NK-92 treated with Interleukin-12 subunit alpha and Interleukin-12 subunit beta, amount 100 ng/mL, for 24 hours (cell line): ENCODE measurements around the gene SLC44A3.
"Not testable (repeated sequence)": the region's sequence is repeated elsewhere in the genome, so short reads cannot be mapped to it uniquely, and the experiment has no call there.

ENCODE experiments used
- DNase-seq: peaks from one replicate; lab custom pipeline; 2025; lab: John Stamatoyannopoulos, UW

Gene SLC44A3

DNA sequence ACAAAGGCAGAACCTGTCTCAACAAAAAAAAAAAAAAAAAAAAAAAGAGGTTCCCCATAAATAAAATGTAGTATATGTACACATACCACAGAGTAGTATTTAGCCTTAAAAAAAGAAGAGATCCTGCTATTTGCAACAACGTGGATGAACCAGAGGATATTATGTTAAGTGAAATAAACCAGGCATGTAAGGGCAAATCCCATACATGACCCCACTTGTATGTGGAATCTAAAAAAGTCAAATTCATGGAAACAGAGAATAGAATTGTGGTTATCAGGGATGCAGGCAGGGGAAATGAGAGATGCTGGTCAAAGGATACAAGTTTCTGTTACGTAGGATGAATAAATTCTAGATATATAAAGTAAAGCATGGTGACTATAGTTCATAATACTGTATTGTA is 16.7 kb downstream of the SLC44A3 start:
- no peak for DNase-seq

DNA sequence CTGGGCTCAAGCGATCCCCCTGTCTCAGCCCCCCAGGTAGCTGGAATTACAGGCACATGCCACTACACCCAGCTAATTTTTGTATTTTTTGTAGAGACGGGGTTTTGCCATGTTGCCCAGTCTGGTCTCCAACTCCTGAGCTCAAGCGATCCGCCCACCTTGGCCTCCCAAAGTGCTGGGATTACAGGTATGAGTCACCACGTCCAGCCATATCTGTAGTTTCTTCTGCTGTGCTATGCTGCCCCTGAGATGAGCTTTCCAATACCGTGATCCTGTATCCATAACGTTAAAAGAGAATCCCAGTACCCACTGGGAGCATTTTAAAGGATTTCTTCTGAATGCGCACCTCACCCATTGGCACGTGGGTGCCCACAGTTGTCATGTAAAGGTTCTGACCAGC is 20.2 kb downstream of the SLC44A3 start:
- DNase-seq = not testable (repeated sequence)

DNA sequence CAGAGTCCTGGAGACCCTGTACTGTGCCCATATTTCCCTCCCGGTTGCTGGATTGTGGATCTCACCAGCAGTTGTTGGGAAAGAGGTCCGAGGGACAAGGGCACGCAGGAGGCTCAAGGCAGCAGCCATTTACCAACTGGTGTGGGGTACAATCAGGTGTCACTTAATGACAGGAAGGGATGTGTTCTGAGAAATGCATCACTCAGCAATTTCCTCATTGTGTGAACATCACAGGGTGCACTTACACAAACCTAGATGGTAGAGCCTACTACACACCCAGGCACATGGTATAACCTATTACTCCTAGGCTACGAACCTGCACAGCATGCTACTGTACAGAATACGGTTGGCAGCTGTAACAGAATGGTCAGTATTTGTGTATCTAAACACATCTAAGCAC is 20.7 kb downstream of the SLC44A3 start:
- DNase-seq = no peak

GRCh38 chr1:94843430-94843829 is 23.3 kb downstream of the SLC44A3 start:
- DNase-seq = no peak

GRCh38 chr1:94843846-94844245 is 23.7 kb downstream of the SLC44A3 start:
- no peak for DNase-seq

DNA sequence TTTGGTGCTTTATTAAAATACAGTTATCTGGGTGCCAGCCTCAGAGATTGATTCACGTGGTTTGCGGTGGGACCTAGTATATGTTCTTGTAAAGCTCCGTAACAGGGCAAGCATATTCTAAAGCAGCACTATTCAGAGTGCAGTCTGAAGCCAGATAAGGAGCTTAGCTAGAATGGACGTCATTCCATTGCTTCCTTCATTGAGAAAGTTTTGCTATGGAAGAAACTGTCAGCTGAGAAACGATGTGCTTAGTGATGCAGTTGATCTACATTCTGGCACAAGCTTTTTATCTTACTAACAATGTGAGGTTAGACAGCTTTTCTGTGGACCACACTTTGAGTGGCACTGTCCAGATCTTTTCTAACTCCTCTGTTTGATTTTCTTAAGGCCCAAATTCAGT is 26.2 kb downstream of the SLC44A3 start:
- DNase-seq = no peak

GRCh38 chr1:94851571-94851970 is 31.4 kb downstream of the SLC44A3 start:
- no peak for DNase-seq

DNA sequence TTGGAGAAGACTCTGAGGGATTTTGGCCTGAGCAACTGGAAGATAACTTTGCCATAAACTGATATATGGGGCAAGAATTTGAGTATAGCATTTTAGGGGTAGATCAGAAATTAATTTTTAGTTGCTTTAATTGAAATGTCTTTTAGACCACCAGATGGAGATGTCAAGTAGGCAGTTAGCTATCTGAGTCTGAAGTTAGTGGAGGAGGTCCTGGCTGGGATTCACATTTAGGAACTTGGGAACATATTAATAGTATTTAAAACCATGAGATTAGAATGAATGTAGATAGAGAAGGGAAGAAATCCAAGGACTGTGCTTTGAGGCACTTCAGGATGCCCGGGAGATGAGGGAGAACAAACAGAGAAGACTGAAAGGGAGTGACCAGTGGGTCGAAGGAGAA is 32.6 kb downstream of the SLC44A3 start:
- no peak for DNase-seq

- peak; percentile 35 for DNase-seq
These were observed 34.5 kb downstream of the SLC44A3 start for GRCh38 chr1:94854458-94855306.

DNA sequence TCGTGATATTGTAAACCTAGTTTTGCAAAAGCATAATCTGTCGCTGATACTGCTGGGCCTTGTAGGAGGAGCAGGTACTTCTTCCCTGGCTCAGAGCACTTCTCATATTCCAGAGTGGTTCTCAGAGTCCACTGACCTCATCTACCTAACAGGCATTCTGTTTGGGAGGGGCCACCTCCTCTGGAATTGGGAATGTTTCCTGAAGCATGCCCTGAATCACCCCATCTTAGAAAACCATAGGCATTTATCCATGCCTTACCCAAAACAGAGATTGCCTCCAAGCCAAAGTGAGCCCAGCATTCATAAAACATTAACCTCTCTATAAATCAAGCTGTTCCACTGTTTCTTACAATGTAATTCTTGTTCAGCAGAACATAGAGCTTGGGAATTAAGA is 35.1 kb downstream of the SLC44A3 start:
- no peak for DNase-seq

DNA sequence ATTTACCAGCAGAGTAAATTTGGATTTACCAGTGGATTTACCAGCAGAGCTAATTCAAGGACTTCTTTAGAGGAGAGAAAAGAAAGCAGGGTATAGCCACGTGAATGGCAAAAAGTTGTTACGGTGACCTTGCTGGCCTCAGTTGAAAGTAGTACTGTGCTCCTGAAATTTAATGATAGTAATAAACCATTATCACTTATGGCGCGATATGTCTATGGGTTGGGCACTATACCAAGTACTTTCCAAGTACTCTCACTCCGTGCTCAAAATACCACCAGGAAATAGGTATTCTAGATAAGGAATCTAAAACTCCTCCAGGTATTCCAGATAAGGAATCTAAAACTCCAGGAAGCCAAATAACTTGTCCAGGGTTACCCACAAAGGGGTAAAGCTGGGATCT is 35.8 kb downstream of the SLC44A3 start:
- DNase-seq = no peak

- no peak for DNase-seq
These were observed 36.7 kb downstream of the SLC44A3 start for GRCh38 chr1:94856868-94857267.

DNA sequence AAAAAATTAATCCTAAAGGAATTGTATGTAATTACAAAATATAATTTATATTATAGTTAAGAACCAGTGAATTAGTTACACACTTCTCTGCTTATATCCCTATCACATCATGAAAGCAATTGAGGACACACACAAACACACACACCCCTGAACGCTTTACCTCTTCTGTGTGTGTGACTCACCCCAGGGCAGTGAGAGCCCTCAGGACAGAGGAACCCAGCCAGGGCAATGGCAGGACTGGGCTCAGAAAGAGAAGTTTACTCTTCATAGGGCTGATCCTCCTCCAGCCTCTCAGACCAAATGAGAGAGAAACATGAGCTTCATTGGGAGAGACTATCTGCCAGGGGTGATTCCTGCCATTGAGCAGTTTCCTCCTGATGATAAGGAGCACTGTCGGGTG is 38.1 kb downstream of the SLC44A3 start:
- DNase-seq = no peak

- DNase-seq = no peak
These were observed 39.0 kb downstream of the SLC44A3 start for GRCh38 chr1:94859174-94859573.

DNA sequence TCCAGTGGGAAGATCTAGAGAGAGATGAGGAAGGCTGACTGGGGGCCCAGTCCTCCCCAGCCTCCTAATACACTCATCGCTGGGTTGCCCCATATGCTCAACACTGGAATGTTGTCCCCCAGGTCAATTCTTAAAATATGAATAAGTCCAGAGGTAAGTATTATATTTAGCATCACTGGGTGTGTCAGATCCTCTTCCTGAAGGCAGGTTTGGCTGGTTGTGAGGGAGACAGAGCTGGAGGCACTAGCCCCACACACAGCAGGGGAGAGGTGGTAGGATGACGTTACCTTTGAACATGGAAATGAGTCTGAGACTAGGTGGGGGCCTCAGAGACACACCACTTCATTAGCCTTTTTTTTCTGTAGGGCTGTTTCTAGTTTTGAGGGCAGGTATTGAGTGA is 42.6 kb downstream of the SLC44A3 start:
- no peak for DNase-seq

DNA sequence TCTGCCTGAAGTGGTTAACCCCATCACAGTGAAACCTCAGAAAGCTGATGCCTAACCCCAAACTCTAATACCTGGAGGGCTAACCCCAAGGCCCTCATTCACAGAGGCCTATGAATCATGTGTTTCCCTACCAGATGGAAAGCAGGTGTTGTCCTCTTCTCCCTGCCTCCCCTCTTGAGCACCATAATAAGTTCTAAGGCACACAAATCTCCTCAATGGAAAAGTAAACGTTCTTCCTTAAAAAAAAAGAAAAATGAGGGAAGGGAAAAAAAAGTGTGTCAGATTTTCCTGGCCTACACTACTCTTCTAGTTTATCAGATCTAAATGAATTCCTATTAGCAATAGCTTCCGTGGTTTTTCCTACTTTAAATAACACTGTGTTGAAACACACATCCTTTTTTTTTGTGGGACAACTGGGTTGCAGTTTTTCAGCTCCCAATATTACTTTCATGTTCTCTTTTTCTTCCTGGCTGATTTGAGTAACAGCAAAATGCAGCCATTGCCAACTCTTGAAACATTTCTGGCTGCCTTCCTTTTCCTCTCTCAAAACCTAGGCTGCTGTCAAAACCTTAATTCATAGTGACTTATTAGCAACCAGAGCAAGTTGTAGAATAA is 43.2 kb downstream of the SLC44A3 start:
- no peak for DNase-seq

- DNase-seq = no peak
These were observed 43.8 kb downstream of the SLC44A3 start for GRCh38 chr1:94863919-94864318.

DNA sequence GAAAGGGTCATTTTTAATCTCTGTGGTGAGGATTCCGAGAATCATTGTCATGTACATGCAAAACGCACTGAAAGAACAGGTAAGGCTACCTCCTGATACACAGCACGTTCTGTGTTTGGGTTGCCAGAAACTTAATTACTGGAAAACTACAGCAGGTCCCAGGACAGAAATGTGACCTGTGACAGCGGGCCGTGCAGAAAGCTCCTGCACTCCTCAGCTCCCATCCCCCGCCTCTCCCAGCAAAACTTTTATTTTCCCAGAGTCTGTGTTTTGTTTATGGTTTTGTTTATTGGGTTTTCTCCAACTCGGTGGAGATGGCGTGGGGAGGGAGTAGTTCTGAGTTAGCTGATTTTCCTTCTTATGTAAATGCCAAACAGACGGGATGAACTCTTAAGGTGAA is 44.7 kb downstream of the SLC44A3 start:
- no peak for DNase-seq

DNA sequence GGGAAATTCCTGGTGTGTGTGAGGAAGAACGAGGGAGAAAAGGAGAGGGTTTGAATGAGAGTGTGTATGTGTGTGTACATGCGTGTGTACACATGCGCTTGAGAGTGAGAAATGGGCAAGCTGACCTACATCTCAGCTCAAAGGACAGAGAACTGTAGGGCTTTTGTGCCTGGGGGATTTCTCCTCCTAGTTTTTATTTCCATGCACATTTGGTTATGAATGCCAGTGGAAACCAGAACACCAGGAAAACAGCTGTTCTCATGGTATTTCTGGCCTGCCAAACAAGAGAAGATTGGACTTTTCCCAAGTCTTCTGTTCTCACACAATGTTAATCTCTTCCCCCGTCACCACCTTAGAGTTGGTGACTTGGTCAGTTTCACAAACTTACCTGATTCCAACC is 45.2 kb downstream of the SLC44A3 start:
- DNase-seq = no peak

DNA sequence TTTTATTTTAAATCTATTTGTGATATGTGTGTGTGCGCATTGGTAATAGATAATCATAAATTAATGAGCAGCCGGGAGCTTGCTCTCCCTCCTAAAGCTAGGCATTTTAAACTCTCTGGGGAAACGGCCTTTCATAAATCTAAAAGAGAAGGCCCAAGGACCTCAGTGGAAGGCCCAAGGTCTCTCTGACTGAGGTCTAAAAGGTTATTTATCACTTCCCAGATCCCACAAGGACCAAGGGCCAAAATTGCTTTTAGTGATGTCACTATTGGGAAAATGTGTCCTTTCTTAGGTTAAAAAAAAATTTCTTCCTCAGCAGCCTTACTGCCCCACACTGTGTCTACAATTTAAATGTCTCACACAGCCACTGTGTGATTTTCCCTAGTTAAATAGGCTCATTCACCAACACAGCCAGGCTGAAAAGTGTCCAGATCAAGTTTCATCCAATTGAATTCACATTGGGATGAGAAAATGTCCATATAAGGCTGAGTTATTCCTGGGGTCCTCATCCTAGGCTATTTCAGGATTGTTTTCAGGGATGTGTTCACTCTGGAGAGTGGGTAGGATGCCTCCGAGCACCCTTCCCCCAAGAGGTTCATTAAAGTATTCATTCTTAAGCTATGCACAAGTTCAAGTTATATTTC is 46.1 kb downstream of the SLC44A3 start:
- DNase-seq = no peak

DNA sequence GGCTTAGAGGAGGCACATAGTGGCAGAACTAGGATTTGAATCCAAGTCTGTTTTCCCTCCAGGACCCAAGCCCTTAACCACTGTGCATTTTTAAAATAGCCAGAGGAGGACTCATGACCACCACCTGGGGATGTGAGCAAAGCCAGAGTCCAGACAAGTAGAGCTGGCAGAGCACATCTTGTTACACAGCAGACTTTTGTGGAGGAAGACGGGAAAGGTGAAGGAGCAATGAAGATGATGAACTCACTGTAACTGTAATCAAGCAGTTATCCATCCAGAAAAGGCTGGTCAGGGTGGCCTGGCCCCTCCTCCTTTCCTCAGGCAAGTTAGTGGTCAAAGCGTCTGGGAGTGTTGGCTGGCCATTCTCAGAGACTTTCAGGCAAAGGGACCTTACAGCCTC is 50.9 kb downstream of the SLC44A3 start:
- no peak for DNase-seq

DNA sequence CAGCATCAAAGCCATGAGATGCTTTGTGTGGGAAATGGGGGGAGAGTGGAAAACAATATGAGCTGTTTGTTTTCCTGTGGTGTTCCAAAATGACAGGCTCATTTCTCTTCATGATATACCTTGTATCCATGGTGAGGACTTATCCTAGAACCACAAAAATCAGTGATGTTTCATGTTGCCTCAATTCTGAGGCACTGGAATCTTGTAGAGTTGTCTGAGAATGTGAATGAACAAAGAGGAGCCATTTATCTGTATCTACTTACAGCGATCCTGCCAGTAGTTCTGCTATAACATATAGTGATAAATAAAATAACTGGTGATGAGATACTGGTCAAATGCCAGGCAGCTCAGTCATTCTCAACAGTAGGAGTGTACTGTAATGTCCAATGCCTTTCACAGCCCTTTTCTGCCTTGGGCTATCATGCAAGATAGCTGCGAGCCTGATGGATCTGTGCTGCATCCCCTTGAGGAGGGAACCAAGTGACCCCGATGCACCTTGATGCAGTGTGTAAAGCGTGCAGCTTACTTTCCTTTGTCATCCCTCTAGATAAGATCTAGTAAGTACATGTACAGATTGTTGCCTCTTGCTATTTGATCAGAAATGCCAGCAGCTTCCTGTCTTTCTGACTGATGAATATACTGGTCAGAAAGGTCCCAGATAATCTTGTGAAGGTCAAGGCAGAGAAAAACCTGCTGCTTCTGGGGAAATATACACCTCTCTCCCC is 52.8 kb downstream of the SLC44A3 start:
- DNase-seq = no peak
